GM21576 (cell line): ENCODE results near the gene BLVRA.
"Not testable (repeated sequence)": the region's sequence is repeated elsewhere in the genome, so short reads cannot be mapped to it uniquely, and the experiment has no call there.

Experiments used
- ATAC-seq: cut with Tn5 transposase; IDR thresholded peaks from one replicate; pipeline ENCODE4 v1.9.1; 2021; ENCODE audit warnings: mild to moderate bottlenecking, moderate library complexity; ENCODE audit not compliant: unreplicated experiment

The BLVRA gene, protein sequence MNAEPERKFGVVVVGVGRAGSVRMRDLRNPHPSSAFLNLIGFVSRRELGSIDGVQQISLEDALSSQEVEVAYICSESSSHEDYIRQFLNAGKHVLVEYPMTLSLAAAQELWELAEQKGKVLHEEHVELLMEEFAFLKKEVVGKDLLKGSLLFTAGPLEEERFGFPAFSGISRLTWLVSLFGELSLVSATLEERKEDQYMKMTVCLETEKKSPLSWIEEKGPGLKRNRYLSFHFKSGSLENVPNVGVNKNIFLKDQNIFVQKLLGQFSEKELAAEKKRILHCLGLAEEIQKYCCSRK

GRCh38 chr7:43758029-43758821 is at the start of gene BLVRA:
Gene BLVRA (plus strand): TSS chr7:43758680. CDS start chr7:43771159, 12,479 bp downstream.
- peak; percentile 61 for ATAC-seq

GRCh38 chr7:43711503-43711902 is 47.0 kb upstream of the BLVRA start:
- ATAC-seq: no peak

DNA sequence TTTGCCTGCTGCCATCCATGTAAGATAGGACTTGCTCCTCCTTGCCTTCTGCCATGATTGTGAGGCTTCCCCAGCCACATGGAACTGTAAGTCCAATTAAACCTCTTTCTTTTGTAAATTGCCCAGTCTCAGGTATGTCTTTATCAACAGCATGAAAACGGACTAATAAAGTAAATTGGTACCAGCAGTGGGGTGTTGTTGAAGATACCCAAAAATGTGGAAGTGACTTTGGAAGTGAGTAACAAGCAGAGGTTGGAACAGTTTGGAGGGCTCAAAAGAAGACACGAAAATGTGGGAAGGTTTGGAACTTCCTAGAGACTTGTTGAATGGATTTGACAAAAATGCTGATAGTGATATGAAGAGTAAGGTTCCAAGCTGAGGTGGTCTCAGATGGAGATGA is 42.5 kb upstream of the BLVRA start:
- ATAC-seq: not testable (repeated sequence)

DNA sequence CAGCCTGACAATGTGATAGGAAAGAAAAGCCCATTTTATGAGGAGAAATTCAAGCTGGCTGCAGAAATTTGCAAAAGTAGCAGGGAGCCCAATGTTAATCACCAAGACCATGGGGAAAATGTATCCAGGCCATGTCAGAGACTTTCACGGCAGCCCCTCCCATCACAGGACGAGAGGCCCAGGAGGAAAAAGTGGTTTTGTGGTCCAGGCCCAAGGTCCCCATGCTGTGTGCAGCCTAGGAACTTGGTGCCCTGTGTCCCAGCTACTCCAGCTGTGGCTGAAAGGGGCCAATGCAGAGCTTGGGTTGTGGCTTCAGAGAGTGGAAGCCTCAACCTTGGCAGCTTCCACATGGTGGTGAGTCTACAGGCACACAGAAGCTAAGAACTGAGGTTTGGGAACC is 41.9 kb upstream of the BLVRA start:
- ATAC-seq: no peak

DNA sequence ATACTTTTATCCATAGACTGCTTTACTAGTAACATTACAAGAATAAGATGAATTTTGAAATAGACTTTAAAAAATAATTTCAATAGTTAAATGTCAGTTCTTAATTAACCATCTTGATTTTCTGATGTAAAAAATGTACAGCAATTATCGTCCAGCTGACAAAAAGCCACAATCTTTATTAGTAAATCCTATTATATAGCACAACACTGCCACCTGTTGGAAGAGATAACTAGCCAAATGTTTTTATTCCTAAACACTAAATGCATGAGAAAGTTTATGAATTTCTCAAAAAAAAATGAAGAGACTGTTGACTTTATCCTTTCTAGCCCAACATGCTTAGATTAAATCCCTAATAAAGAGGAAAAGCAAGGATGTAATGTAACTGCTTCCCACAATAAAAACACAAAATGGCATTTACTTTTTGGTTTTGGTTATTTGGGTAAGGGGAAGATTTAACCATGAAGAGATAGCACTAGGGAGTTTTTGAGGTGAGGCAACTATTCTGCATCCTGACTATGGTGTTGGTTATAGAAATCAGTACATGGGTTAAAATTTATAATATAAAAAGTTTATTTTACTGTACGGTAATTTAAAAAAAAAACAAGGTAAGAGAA is 37.2 kb upstream of the BLVRA start:
- no peak for ATAC-seq

GRCh38 chr7:43723007-43723341 is 35.5 kb upstream of the BLVRA start:
- no peak for ATAC-seq

DNA sequence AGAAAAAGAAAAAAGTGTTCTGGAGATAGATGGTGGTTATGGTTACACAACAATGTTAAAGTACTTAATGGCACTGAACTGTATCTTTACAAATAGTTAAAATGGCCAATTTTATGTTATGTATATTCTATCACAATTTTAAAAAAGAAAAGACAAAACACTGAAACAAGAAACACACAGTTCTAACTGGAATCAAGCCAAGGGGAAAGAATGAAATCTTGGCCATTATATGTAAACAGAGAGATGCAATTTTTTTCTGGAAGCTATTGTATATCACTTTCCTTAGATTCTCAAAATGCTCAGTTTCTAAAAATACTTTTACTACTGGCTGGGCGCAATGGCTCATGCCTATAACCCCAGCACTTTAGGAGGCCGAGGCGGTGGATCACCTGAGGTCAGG is 33.2 kb upstream of the BLVRA start:
- ATAC-seq: no peak

GRCh38 chr7:43726466-43726865 is 32.0 kb upstream of the BLVRA start:
- ATAC-seq: no peak

GRCh38 chr7:43727003-43727402 is 31.5 kb upstream of the BLVRA start:
- no peak for ATAC-seq

GRCh38 chr7:43727494-43727893 is 31.0 kb upstream of the BLVRA start:
- no peak for ATAC-seq

DNA sequence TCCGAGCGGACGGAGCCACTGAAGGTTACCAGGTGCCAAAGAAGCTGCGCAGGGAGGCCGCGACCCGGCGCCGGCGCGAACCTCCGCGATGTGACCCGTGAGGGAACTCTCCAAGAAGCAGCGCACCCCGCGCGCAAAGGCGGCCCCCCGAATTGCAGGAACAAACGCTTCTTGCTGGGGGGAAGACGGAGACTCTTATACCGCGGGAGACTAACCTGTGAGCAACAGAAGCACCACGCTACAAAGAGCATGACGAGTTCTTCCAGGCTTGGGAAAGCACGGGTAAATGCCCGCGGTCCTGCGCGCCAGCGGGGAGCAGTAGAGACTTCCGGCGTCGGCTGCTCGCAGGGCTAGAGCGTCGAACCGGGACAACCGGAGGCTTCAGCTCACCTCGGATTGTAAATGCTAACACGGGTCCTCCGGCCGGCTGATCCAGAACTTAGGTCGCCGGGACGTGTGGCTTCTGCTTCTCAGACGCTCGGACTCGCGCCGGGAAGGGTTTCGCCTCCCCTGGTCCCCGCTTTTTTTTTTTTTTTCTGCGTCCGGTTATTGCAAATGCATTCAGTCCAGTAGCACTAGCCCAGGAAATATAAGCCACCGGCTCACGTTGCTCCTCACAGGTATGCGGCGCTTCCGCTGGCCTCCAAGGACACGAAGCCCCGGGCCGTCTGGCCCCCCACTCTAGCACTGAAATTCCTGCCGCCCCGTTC is 29.1 kb upstream of the BLVRA start, which contains the start of gene COA1:
COA1 (minus strand) TSS at position 310 of the 710 bp plus-strand sequence. CDS start 80,909 bp downstream, outside the sequence.
- peak; percentile 75 for ATAC-seq

GRCh38 chr7:43729924-43730248 is 28.6 kb upstream of the BLVRA start:
- no peak for ATAC-seq

DNA sequence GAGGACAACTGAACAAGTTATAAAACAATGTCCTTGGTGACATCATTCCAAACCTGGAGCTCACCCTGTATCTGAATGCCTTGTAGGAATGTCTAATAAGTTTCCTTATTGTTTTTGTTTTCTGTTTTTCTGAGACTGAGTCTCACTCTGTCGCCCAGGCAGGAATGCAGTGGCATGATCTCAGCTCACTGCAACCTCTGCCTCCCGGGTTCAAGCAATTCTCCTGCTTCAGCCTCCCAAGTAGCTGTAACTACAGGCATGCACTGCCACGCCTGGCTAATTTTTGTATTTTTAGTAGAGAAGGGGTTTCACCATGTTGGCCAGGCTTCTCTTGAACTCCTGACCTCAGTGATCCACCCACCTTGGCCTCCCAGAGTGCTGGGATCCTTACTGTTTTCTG is 27.0 kb upstream of the BLVRA start:
- not testable (repeated sequence) for ATAC-seq

DNA sequence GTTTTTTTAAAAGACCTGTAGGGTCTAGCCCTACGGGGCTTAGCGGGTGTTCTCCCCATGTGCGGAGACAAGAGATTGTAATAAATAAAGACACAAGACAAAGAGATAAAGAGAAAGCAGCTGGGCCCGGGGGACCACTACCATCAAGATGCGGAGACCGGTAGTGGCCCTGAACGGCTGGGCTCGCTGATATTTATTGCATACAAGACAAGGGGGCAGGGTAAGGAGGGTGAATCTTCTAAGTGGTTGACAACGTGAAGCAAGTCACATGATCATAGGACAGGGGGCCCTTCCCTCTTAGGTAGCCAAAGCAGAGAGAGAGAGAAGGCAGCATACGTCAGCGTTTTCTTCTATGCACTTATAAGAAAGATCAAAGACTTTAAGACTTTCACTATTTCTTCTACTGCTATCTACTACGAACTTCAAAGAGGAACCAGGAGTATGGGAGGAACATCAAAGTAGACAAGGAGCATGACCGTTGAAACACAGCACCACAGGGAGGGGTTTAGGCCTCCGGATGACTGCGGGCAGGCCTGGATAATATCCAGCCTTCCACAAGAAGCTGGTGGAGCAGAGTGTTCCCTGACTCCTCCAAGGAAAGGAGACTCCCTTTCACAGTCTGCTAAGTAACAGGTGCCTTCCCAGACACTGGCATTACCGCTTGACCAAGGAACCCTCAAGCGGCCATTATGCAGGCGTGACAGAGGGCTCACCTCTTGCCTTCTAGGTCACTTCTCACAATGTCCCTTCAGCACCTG is 23.7 kb upstream of the BLVRA start:
- ATAC-seq: not testable (repeated sequence)

GRCh38 chr7:43735403-43735801 is 23.1 kb upstream of the BLVRA start:
- ATAC-seq: no peak

DNA sequence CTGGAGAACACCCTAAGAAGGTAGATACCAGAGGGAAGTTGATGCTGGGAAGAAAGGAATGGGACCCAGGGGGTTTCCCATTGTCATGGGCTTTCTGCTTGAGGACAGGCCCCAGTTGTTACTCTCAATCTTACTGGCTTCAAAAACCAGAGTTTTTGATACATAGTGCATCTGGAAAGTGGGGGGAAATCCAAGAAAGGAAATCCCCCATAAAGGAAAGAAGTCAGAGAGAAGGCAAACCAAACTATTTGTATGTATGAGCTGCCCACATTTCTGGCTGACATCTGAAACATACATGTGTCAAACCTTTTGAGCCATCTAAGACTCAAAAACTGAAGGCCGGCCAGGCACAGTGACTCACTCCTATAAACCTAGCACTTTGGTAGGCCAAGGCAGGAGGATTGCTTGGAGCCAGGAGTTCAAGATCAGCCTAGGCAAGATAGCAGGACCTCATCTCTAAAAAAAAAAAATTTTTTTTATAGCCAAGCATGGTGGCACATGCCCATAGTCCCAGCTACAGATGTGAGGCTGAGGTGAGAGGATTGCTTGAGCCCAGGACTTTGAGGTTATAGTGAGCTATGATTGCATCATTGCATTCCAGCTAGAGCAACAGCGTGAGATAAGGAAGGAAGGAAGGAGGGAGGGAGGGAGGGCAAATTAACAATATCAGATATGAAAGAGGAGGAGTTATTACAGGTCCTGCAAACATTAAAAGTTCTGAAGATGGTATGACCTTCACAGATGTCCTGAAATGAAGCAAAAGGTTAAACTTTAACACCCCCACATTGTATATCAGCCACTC is 22.5 kb upstream of the BLVRA start:
- no peak for ATAC-seq

DNA sequence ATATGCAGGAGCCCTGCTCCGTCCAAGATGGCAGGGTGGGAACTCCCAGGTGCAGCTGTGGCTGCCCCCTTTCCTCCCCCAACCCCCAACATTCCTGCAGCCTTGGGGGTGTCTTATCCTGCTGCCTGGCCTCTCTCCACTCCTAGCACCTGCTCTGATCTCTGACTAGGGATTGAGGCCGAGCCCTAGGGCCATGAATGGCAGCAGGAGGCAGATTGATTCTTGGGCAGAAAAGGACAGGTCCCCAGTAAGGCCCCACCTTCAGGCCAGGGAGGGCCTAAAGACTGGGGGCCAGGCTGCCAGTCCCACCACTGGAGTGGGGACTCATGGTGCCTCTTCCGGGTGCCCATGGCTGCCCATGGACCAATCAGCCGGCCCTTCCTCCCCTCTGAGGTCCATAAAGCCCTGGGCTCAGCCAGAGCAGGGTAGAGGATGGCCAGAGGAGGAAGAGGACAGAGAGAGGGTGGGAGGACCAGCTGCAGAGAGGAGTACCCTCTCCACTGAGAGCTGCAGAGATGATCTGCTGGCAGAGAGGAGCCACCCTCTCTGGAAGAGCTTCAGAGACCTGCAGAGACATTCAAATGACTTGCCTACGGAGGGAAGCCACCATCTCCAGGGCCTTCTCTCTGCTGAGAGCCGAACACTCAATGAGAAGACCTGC is 20.9 kb upstream of the BLVRA start:
- no peak for ATAC-seq

DNA sequence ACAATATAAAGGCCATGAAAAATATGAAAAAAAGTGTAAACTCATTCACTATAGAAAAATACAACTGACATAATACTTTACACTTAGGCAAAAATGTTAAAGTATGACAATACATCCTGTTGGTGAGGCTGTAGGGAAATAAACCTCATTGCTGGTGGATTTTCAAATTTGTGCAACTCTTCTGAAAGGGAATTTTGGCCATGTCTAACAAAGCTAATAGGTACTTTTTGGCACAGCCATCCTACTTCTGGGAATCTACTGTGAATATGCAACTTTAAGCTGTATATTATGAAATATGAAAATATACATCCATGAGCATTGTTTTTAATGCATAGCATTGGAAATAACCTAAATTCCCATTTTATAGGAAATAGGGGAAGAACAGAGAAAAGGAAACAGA is 15.8 kb upstream of the BLVRA start:
- no peak for ATAC-seq

GRCh38 chr7:43747328-43748105 is 11.0 kb upstream of the BLVRA start:
- ATAC-seq: no peak
